Measurements from ENCODE around the gene OGDHL.
"Not testable (repeated sequence)": the region's sequence is repeated elsewhere in the genome, so short reads cannot be mapped to it uniquely, and the experiment has no call there.

OGDHL gene

GRCh38 chr10:49738616-49739360 lies 23.3 kb downstream of the OGDHL start:
- no peak for DNase-seq (ENCODE audit: low read depth)

- no peak for DNase-seq (ENCODE audit: low read depth)
Observed at GRCh38 chr10:49737474-49738201, 24.5 kb downstream of the OGDHL start.

GRCh38 chr10:49736564-49737113 lies 25.5 kb downstream of the OGDHL start:
- no peak for DNase-seq (ENCODE audit: low read depth)

GRCh38 chr10:49735848-49736563 lies 26.1 kb downstream of the OGDHL start:
- DNase-seq (ENCODE audit: low read depth): no peak

GRCh38 chr10:49735161-49735560 lies 27.0 kb downstream of the OGDHL start:
- no peak for DNase-seq (ENCODE audit: low read depth)

GRCh38 chr10:49734676-49735075 lies 27.4 kb downstream of the OGDHL start:
- no peak for DNase-seq (ENCODE audit: low read depth)

GRCh38 chr10:49733866-49734265 lies 28.3 kb downstream of the OGDHL start:
- DNase-seq (ENCODE audit: low read depth): no peak

- DNase-seq (ENCODE audit: low read depth): no peak
Observed at GRCh38 chr10:49726593-49726992, 35.5 kb downstream of the OGDHL start.

GRCh38 chr10:49715157-49715556 lies 47.0 kb downstream of the OGDHL start:
- not testable (repeated sequence) for DNase-seq (ENCODE audit: low read depth)

GRCh38 chr10:49713266-49713665 lies 48.9 kb downstream of the OGDHL start:
- DNase-seq (ENCODE audit: low read depth): no peak

- DNase-seq (ENCODE audit: low read depth): no peak
Observed at GRCh38 chr10:49711481-49711880, 50.6 kb downstream of the OGDHL start.

GRCh38 chr10:49710966-49711365 lies 51.2 kb downstream of the OGDHL start:
- no peak for DNase-seq (ENCODE audit: low read depth)

- DNase-seq (ENCODE audit: low read depth): no peak
Observed at GRCh38 chr10:49709934-49710333, 52.2 kb downstream of the OGDHL start.

- DNase-seq (ENCODE audit: low read depth): no peak
Observed at GRCh38 chr10:49707585-49707984, 54.5 kb downstream of the OGDHL start.

GRCh38 chr10:49700997-49701396 lies 61.1 kb downstream of the OGDHL start:
- DNase-seq (ENCODE audit: low read depth): no peak

GRCh38 chr10:49700211-49700610 lies 61.9 kb downstream of the OGDHL start:
- no peak for DNase-seq (ENCODE audit: low read depth)

GRCh38 chr10:49698679-49699078 lies 63.4 kb downstream of the OGDHL start:
- DNase-seq (ENCODE audit: low read depth): no peak

GRCh38 chr10:49696311-49696710 lies 65.8 kb downstream of the OGDHL start:
- no peak for DNase-seq (ENCODE audit: low read depth)

GRCh38 chr10:49694466-49694865 lies 67.7 kb downstream of the OGDHL start:
- no peak for DNase-seq (ENCODE audit: low read depth)

- no peak for DNase-seq (ENCODE audit: low read depth)
Observed at GRCh38 chr10:49691588-49691987, 70.5 kb downstream of the OGDHL start.

- DNase-seq (ENCODE audit: low read depth): no peak
Observed at GRCh38 chr10:49690698-49691356, 71.3 kb downstream of the OGDHL start.

GRCh38 chr10:49689882-49690510 lies 72.1 kb downstream of the OGDHL start:
- DNase-seq (ENCODE audit: low read depth): no peak
